ENCODE data around the gene TTC21B.

- TF ChIP-seq CBX8 (IDR thresholded peaks at IDR 0.05; ENCODE audit: borderline replicate concordance, low read depth, low read length) (no peak), YY1 (IDR thresholded peaks at IDR 0.05; ENCODE audit: low read depth, low read length) (no peak), CTCF (IDR thresholded peaks at IDR 0.05; ENCODE audit: control extremely low read depth in 1 of 3, insufficient read depth in 1 of 3, low read depth in 1 of 3, low read length in 3 of 3) (no peak), POLR2AphosphoS5 (IDR thresholded peaks at IDR 0.05; ENCODE audit: low read depth, low read length) (no peak), SP1 (IDR thresholded peaks at IDR 0.05; ENCODE audit: low read depth, low read length) (no peak), MAFK (IDR thresholded peaks at IDR 0.05; ENCODE audit: low read depth, low read length) (no peak), RFX5 (IDR thresholded peaks at IDR 0.05; ENCODE audit: borderline replicate concordance, low read depth, low read length) (no peak), ATF3 (IDR thresholded peaks at IDR 0.05; ENCODE audit: insufficient read depth, low read depth, low read length) (no peak), POLR2A (IDR thresholded peaks at IDR 0.05; ENCODE audit: control extremely low read depth in 1 of 2, low read depth in 2 of 2, low read length in 2 of 2) (no peak), KDM1A (IDR thresholded peaks at IDR 0.05; ENCODE audit: borderline replicate concordance, low read length) (no peak), NANOG (IDR thresholded peaks at IDR 0.05; ENCODE audit: insufficient read depth, low read depth, low read length, poor library complexity, severe bottlenecking) (no peak)
Observed at GRCh38 chr2:165959371-165959770, 5.8 kb upstream of the TTC21B start.
